HEK293 (cell line): Measurements from ENCODE around the gene ASPSCR1.

Experiments
- GLIS1 ChIP-seq: fragments of 450-650 bp; formaldehyde crosslinking; IDR thresholded peaks from 2 replicates; pipeline ENCODE4 v1.5.1; 2016; ENCODE audit warnings: missing biosample characterization, missing genetic modification characterization
- KLF10 ChIP-seq: fragments of 450-650 bp; IDR thresholded peaks from 2 replicates; pipeline ENCODE4 v1.5.1; 2018; ENCODE audit warnings: missing biosample characterization, mild to moderate bottlenecking, missing genetic modification characterization
- PRDM4 ChIP-seq: fragments of 450-650 bp; formaldehyde crosslinking; IDR thresholded peaks from 2 replicates; pipeline ENCODE4 v1.5.1; 2017; ENCODE audit warnings: missing biosample characterization, missing genetic modification characterization
- SALL2 ChIP-seq: fragments of 450-650 bp; formaldehyde crosslinking; IDR thresholded peaks from 2 replicates; pipeline ENCODE4 v1.5.0; 2017; ENCODE audit warnings: missing biosample characterization, mild to moderate bottlenecking, missing genetic modification characterization, borderline replicate concordance
- SETDB1 ChIP-seq: IDR thresholded peaks from one replicate; pipeline ENCODE4 v1.6.1; 2017; ENCODE audit warnings: mild to moderate bottlenecking, low read length, moderate library complexity, mixed read lengths; ENCODE audit not compliant: insufficient read length
- YY1 ChIP-seq: fragments of 450-650 bp; formaldehyde crosslinking; IDR thresholded peaks from 2 replicates; pipeline ENCODE4 v1.5.1; 2018; ENCODE audit warnings: missing biosample characterization, missing genetic modification characterization
- ZBTB17 ChIP-seq: fragments of 450-650 bp; formaldehyde crosslinking; IDR thresholded peaks from 2 replicates; pipeline ENCODE4 v1.5.1; 2016; ENCODE audit warnings: missing biosample characterization, missing genetic modification characterization
- ZEB2 ChIP-seq: fragments of 450-650 bp; formaldehyde crosslinking; IDR thresholded peaks from 2 replicates; pipeline ENCODE4 v1.5.1; 2016; ENCODE audit warnings: missing biosample characterization, missing genetic modification characterization
- ZFP37 ChIP-seq: fragments of 450-650 bp; formaldehyde crosslinking; IDR thresholded peaks from 2 replicates; pipeline ENCODE4 v1.5.1; 2016; ENCODE audit warnings: missing biosample characterization, missing genetic modification characterization
- ZFP69B ChIP-seq: fragments of 450-650 bp; formaldehyde crosslinking; IDR thresholded peaks from 2 replicates; pipeline ENCODE4 v1.5.1; 2016; ENCODE audit warnings: missing biosample characterization, missing genetic modification characterization
- ZNF112 ChIP-seq: fragments of 450-650 bp; formaldehyde crosslinking; IDR thresholded peaks from 2 replicates; pipeline ENCODE4 v1.5.0; 2017; ENCODE audit warnings: missing biosample characterization, missing genetic modification characterization
- ZNF155 ChIP-seq: fragments of 450-650 bp; formaldehyde crosslinking; IDR thresholded peaks from 2 replicates; pipeline ENCODE4 v1.5.1; 2016; ENCODE audit warnings: missing biosample characterization, missing genetic modification characterization
- ZNF223 ChIP-seq: fragments of 450-650 bp; formaldehyde crosslinking; IDR thresholded peaks from 2 replicates; pipeline ENCODE4 v1.5.1; 2016; ENCODE audit warnings: missing biosample characterization, missing genetic modification characterization
- ZNF23 ChIP-seq: fragments of 450-650 bp; formaldehyde crosslinking; IDR thresholded peaks from 2 replicates; pipeline ENCODE4 v1.5.1; 2016; ENCODE audit warnings: missing biosample characterization, missing genetic modification characterization, borderline replicate concordance
- ZNF239 ChIP-seq: fragments of 450-650 bp; formaldehyde crosslinking; IDR thresholded peaks from 2 replicates; pipeline ENCODE4 v1.5.1; 2016; ENCODE audit warnings: missing biosample characterization, missing genetic modification characterization
- ZNF302 ChIP-seq: fragments of 450-650 bp; formaldehyde crosslinking; IDR thresholded peaks from 2 replicates; pipeline ENCODE4 v1.5.1; 2016; ENCODE audit warnings: missing biosample characterization, missing genetic modification characterization, low read depth
- ZNF311 ChIP-seq: fragments of 450-650 bp; formaldehyde crosslinking; IDR thresholded peaks from 2 replicates; pipeline ENCODE4 v1.5.1; 2017; ENCODE audit warnings: missing biosample characterization, missing genetic modification characterization, borderline replicate concordance
- ZNF433 ChIP-seq: fragments of 450-650 bp; formaldehyde crosslinking; IDR thresholded peaks from 2 replicates; pipeline ENCODE4 v1.5.1; 2016; ENCODE audit warnings: missing biosample characterization, missing genetic modification characterization, low read depth
- ZNF449 ChIP-seq: fragments of 450-650 bp; formaldehyde crosslinking; IDR thresholded peaks from 2 replicates; pipeline ENCODE4 v1.5.1; 2017; ENCODE audit warnings: missing biosample characterization, mild to moderate bottlenecking, missing genetic modification characterization, moderate library complexity
- ZNF548 ChIP-seq: fragments of 450-650 bp; formaldehyde crosslinking; IDR thresholded peaks from 2 replicates; pipeline ENCODE4 v1.5.1; 2016; ENCODE audit warnings: missing biosample characterization, missing genetic modification characterization
- ZNF549 ChIP-seq: fragments of 450-650 bp; IDR thresholded peaks from 2 replicates; pipeline ENCODE4 v1.5.1; 2018; ENCODE audit warnings: missing biosample characterization, missing genetic modification characterization, mild to moderate bottlenecking, inconsistent platforms, moderate library complexity
- ZNF561 ChIP-seq: fragments of 450-650 bp; IDR thresholded peaks from 2 replicates; pipeline ENCODE4 v1.5.1; 2018; ENCODE audit warnings: missing biosample characterization, missing genetic modification characterization, borderline replicate concordance
- ZNF580 ChIP-seq: fragments of 450-650 bp; formaldehyde crosslinking; IDR thresholded peaks from 2 replicates; pipeline ENCODE4 v1.5.1; 2016; ENCODE audit warnings: missing biosample characterization, missing genetic modification characterization
- ZNF596 ChIP-seq: fragments of 450-650 bp; IDR thresholded peaks from 2 replicates; pipeline ENCODE4 v1.5.0; 2018; ENCODE audit warnings: missing biosample characterization, mild to moderate bottlenecking, missing genetic modification characterization, moderate library complexity
- ZNF677 ChIP-seq: fragments of 450-650 bp; IDR thresholded peaks from 2 replicates; pipeline ENCODE4 v1.5.0; 2018; ENCODE audit warnings: missing biosample characterization, mild to moderate bottlenecking, missing genetic modification characterization, moderate library complexity
- ZNF692 ChIP-seq: fragments of 450-650 bp; formaldehyde crosslinking; IDR thresholded peaks from 2 replicates; pipeline ENCODE4 v1.5.1; 2016; ENCODE audit warnings: missing biosample characterization, missing genetic modification characterization
- ZNF768 ChIP-seq: fragments of 450-650 bp; formaldehyde crosslinking; IDR thresholded peaks from 2 replicates; pipeline ENCODE4 v1.5.1; 2018; ENCODE audit warnings: missing biosample characterization, mild to moderate bottlenecking, missing genetic modification characterization
- ZSCAN30 ChIP-seq: fragments of 450-650 bp; IDR thresholded peaks from 2 replicates; pipeline ENCODE4 v1.5.1; 2018; ENCODE audit warnings: missing biosample characterization, mild to moderate bottlenecking, missing genetic modification characterization, moderate library complexity
- ZSCAN4 ChIP-seq: fragments of 450-650 bp; formaldehyde crosslinking; IDR thresholded peaks from 2 replicates; pipeline ENCODE4 v1.5.1; 2017; ENCODE audit warnings: missing biosample characterization, missing genetic modification characterization
- TF ChIP-seq, protein P1 (sequence below): fragments of 450-650 bp; formaldehyde crosslinking; IDR thresholded peaks from 2 replicates; pipeline ENCODE4; 2016; ENCODE audit warnings: missing biosample characterization, missing genetic modification characterization
- TF ChIP-seq, protein P2 (sequence below): fragments of 450-650 bp; formaldehyde crosslinking; IDR thresholded peaks from 2 replicates; pipeline ENCODE4 v1.5.1; 2016; ENCODE audit warnings: missing biosample characterization, missing genetic modification characterization

The ASPSCR1 gene

GRCh38 chr17:82037092-82037888, 59.9 kb downstream of the ASPSCR1 start, which contains the start of gene DCXR (continued):
- TF ChIP-seq ZNF677 (tag by site-specific recombination) (0 out of 2 replicates have a peak, but pooled peaks have one; percentile 25), ZNF580 (tag by site-specific recombination) (peak; percentile 57), ZNF311 (tag by site-specific recombination) (no peak), ZNF548 (tag by site-specific recombination) (no peak), ZNF239 (tag by site-specific recombination) (no peak), SETDB1 (no peak), SALL2 (tag by site-specific recombination) (no peak), ZNF155 (tag by site-specific recombination) (no peak), ZNF561 (tag by site-specific recombination) (peak; percentile 83), ZNF549 (tag by site-specific recombination) (no peak), YY1 (tag by site-specific recombination) (peak; percentile 48; the same call in 1 of the 2 replicates), ZNF596 (no peak), ZEB2 (tag by site-specific recombination) (peak; percentile 97), ZNF23 (tag by site-specific recombination) (no peak), PRDM4 (no peak), KLF10 (tag by site-specific recombination) (peak; percentile 100), ZSCAN4 (tag by site-specific recombination) (no peak), ZNF768 (no peak; the same call in 1 of the 2 replicates), ZNF302 (tag by site-specific recombination) (no peak), ZNF692 (tag by site-specific recombination) (peak; percentile 73), ZBTB17 (tag by site-specific recombination) (peak; percentile 86), GLIS1 (tag by site-specific recombination) (peak; percentile 69), ZNF433 (no peak), ZSCAN30 (peak; percentile 80), ZNF449 (tag by site-specific recombination) (no peak), ZFP37 (tag by site-specific recombination) (no peak), ZNF223 (no peak; the same call in 1 of the 2 replicates), ZFP69B (tag by site-specific recombination) (peak; percentile 78; the same call in 1 of the 2 replicates), ZNF112 (tag by site-specific recombination) (no peak)
- TF ChIP-seq, protein P1, sequence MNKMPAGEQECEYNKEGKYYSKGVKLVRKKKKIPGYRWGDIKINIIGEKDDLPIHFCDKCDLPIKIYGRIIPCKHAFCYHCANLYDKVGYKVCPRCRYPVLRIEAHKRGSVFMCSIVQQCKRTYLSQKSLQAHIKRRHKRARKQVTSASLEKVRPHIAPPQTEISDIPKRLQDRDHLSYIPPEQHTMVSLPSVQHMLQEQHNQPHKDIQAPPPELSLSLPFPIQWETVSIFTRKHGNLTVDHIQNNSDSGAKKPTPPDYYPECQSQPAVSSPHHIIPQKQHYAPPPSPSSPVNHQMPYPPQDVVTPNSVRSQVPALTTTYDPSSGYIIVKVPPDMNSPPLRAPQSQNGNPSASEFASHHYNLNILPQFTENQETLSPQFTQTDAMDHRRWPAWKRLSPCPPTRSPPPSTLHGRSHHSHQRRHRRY (tag by site-specific recombination), result no peak
- TF ChIP-seq, protein P2, sequence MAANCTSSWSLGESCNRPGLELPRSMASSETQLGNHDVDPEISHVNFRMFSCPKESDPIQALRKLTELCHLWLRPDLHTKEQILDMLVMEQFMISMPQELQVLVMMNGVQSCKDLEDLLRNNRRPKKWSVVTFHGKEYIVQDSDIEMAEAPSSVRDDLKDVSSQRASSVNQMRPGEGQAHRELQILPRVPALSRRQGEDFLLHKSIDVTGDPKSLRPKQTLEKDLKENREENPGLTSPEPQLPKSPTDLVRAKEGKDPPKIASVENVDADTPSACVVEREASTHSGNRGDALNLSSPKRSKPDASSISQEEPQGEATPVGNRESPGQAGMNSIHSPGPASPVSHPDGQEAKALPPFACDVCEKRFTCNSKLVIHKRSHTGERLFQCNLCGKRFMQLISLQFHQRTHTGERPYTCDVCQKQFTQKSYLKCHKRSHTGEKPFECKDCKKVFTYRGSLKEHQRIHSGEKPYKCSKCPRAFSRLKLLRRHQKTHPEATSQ, result peak; percentile 89; the same call in 1 of the 2 replicates
